Upper lobe of left lung (tissue), 6 donors: Measurements from ENCODE around the gene NDUFS1. TPM values are rescaled to one million over a fixed set of nuclear protein-coding genes. Genes with fewer than 3 reads are reported as not detected.
"Not testable (repeated sequence)": the region's sequence is repeated elsewhere in the genome, so short reads cannot be mapped to it uniquely, and the experiment has no call there.

ENCODE experiments used
- ATAC-seq, 2 donors: fragments of 200-7000 bp; cut with Tn5 transposase; one replicate each; pipeline ENCODE4 v1.9.1; 2022; ENCODE audit warnings: mild to moderate bottlenecking in 2 of 2, moderate library complexity in 2 of 2; ENCODE audit not compliant: low FRiP score in 2 of 2
- DNase-seq, 2 donors: peaks; one replicate each; pipeline ENCODE4 v3.0.0-alpha.2; 2019 to 2020
- H3K27ac ChIP-seq, 4 donors: fragments of 200-600 bp; sonication (generic); one replicate each; pipeline ENCODE4 v1.5.1; 2016 to 2019
- H3K27me3 ChIP-seq, 4 donors: fragments of 200-600 bp; sonication (generic); one replicate each; pipeline ENCODE4 v1.5.1; 2017 to 2019
- H3K36me3 ChIP-seq, 4 donors: fragments of 200-600 bp; sonication (generic); one replicate each; pipeline ENCODE4 v1.5.1; 2016 to 2019
- H3K4me1 ChIP-seq, 4 donors: fragments of 200-600 bp; sonication (generic); one replicate each; pipeline ENCODE4 v1.5.1; 2018 to 2019
- H3K4me3 ChIP-seq, 4 donors: fragments of 200-600 bp; sonication (generic); one replicate each; pipeline ENCODE4 v1.5.1; 2017 to 2019; ENCODE audit warnings: mild to moderate bottlenecking in 2 of 4, moderate library complexity in 1 of 4
- H3K9me3 ChIP-seq, 4 donors: fragments of 200-600 bp; sonication (generic); one replicate each; pipeline ENCODE4 v1.5.1; 2018 to 2019
- EP300 ChIP-seq, 4 donors: sonication (generic); formaldehyde crosslinking; IDR thresholded peaks; one replicate each; pipeline ENCODE4 v1.5.1; 2017; ENCODE audit warnings: antibody characterized with exemption in 4 of 4, control low read depth in 2 of 4
- POLR2A ChIP-seq, 4 donors: fragments of 450-650 bp; IDR thresholded peaks; one replicate each; pipeline ENCODE4 v1.5.1; 2016 to 2017; ENCODE audit warnings: antibody characterized with exemption in 4 of 4, mild to moderate bottlenecking in 2 of 4
- POLR2AphosphoS5 ChIP-seq, 2 donors: sonication (generic); formaldehyde crosslinking; IDR thresholded peaks; one replicate each; pipeline ENCODE4 v1.5.1; 2017; ENCODE audit warnings: antibody characterized with exemption in 2 of 2
- WGBS, 2 donors: methylation state at CpG; one replicate each; pipeline ENCODE4 v1.1.5; 2017 to 2018; 5-methylcytosine and 5-hydroxymethylcytosine counted together
- total RNA-seq, 6 donors: library from RNA; depleted of rRNA in 4 of 6; stranded (reverse); fragments of >200 nt in 4 of 6; gene quantifications; one replicate each; pipeline versions ENCODE4 v1.1.0 to v1.2.1, GENCODE V29; 2016 to 2021
- TF ChIP-seq, protein P1 (sequence below), 6 experiments: fragments of 450-650 bp in 4 of 6; fragments of 200-600 bp in 2 of 6; sonication (generic) in 2 of 6; IDR thresholded peaks; one replicate each; pipeline ENCODE4 v1.5.1; 2016 to 2019; ENCODE audit warnings: antibody characterized with exemption in 6 of 6
- donor health status: DM: no; HTN: no; CAD: no; lungs with moderate emphysema.
- donor health status: DM: no; HTN: yes; CAD: no; lungs with severe emphysema.

The NDUFS1 gene
- total RNA-seq, 6 donors from 2014 or later, result 27.9 to 64.0 (median 55.7) TPM

DNA sequence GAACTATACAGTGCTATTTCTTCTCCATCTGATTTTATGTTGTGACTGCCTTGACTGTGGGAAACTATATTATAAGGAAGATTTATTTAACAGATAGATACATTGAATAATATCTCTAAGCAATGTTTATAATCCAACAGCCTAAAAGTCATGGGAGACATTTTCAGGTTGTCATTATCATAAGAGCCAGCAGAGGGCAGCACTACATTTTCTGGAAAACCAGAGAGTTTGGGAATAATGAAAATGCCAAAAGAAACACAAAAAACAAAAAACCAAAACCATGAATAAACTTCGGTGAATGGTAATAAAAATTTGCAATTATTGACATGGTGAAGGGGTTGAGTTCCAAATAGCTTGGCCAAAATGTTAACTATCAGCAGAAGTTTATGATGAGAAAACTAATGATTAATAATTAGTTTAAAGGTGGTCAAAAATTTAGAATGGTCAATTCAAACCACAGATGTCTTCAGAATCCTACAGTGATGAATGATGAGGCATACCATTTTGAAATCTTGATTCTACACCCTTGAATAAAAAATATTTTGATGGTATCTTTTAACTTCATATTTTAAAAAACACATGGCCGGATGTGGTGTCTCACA, 5.1 kb upstream of the NDUFS1 start:
- ATAC-seq (no peak), DNase-seq (no peak)
- 74% methylated on average over 2 of the region's 2 CpGs for WGBS, 2 donors
- Histone ChIP-seq H3K27me3 (no peaks in the 10 kb centered on the region), H3K4me3 (no peak overlapping the region), H3K9me3 (no peaks in the 10 kb centered on the region), H3K4me1 (peaks cover 7 to 16% (median 13%) of the 10 kb centered on the region in 4 donors), H3K36me3 (peaks cover 17 to 42% (median 23%) of the 10 kb centered on the region in 4 donors), H3K27ac (no peak overlapping the region)
- no peak for TF ChIP-seq EP300 (IDR thresholded peaks at IDR 0.05)
- TF ChIP-seq, protein P1, sequence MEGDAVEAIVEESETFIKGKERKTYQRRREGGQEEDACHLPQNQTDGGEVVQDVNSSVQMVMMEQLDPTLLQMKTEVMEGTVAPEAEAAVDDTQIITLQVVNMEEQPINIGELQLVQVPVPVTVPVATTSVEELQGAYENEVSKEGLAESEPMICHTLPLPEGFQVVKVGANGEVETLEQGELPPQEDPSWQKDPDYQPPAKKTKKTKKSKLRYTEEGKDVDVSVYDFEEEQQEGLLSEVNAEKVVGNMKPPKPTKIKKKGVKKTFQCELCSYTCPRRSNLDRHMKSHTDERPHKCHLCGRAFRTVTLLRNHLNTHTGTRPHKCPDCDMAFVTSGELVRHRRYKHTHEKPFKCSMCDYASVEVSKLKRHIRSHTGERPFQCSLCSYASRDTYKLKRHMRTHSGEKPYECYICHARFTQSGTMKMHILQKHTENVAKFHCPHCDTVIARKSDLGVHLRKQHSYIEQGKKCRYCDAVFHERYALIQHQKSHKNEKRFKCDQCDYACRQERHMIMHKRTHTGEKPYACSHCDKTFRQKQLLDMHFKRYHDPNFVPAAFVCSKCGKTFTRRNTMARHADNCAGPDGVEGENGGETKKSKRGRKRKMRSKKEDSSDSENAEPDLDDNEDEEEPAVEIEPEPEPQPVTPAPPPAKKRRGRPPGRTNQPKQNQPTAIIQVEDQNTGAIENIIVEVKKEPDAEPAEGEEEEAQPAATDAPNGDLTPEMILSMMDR (IDR thresholded peaks at IDR 0.05), result peak; percentile 45 to 79 (median 60)

DNA sequence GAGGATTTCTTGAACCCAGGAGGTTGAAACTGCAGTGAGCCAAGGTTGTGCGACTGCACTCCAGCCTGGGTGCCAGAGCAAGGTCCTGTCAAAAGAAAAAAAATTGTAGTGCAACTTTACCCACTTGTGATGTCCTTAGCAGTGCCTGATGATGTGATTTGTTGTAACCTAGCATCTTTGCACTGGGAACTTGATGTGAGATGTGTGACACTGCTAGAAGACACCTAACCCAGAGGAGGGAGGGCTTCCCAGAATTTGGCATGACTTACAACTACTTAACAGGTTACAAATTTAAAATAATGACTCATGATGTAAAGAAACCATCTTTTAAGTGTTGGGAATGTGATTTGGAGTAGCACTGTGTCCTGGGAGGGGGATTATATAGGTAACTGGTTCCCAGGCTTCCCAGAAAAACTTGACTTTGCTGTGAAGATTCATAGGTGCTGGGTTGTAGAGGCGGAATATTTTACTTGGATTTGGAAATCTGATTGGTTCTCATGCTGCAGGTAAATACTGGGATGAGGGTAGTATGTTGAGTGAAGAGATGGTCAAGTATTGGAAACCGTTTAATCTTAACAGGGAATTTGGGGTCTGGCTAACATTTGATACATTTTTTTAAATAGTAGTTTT, 4.1 kb upstream of the NDUFS1 start:
- DNase-seq (no peak), ATAC-seq (no peak)
- H3K27ac ChIP-seq, result no peak overlapping the region
- WGBS, 2 donors, result 90% methylated on average over 3 of the region's 3 CpGs
- H3K36me3 ChIP-seq, result peaks cover 17 to 42% (median 23%) of the 10 kb centered on the region in 4 donors
- H3K9me3 ChIP-seq, result no peaks in the 10 kb centered on the region
- no peak for TF ChIP-seq POLR2A (IDR thresholded peaks at IDR 0.05)
- TF ChIP-seq, protein P1 (IDR thresholded peaks at IDR 0.05), result no peak
- no peak for TF ChIP-seq EP300 (IDR thresholded peaks at IDR 0.05)
- TF ChIP-seq POLR2AphosphoS5 (IDR thresholded peaks at IDR 0.05), result no peak
- H3K4me3 ChIP-seq, result no peak overlapping the region
- H3K4me1 ChIP-seq, result peaks cover 7 to 19% (median 13%) of the 10 kb centered on the region in 4 donors
- no peaks in the 10 kb centered on the region for H3K27me3 ChIP-seq

DNA sequence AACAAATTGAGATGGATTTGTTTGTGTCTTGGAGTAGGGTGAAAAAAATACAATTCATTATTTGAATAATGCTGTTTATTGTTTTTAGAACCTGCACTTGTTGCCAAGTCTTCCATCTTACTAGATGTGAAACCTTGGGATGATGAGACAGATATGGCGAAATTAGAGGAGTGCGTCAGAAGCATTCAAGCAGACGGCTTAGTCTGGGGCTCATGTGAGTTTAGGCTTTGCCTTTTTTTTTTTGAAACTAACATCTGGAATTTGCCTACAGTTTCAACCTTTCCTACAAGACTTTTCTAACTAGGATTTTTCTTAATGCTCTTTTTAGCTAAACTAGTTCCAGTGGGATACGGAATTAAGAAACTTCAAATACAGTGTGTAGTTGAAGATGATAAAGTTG, 3.2 kb upstream of the NDUFS1 start:
- not testable (repeated sequence) for DNase-seq

DNA sequence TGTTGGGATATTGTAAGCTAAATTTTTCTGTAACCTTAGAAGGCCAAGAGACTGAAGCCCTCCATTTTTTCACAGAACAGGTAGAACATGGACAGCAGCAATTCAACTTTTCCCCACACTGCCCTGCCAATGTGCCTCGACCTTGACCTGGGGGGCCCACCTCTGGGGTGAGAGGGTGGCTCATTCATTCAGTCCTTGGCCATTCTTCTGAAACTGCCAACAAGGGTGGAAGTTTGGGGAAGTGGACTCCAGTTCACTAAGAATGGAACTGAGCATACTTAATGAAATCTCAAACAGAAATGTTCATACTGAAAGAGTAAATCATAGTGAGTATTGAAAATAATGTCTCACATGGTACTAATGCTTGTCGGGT, 1.5 kb upstream of the NDUFS1 start:
- peak overlapping the region in 3 of 4 donors; percentile 68 to 95 (median 84) for H3K4me3 ChIP-seq
- 54 to 66% methylated on average over 2 of the region's 2 CpGs for WGBS, 2 donors

More for the DNA sequence above, 3.2 kb upstream of the NDUFS1 start:
- H3K27me3 ChIP-seq, H3K9me3 ChIP-seq, H3K4me3 ChIP-seq, H3K27ac ChIP-seq, ATAC-seq: not testable (repeated sequence)
- Histone ChIP-seq H3K36me3 (peaks cover 17 to 42% (median 23%) of the 10 kb centered on the region in 4 donors), H3K4me1 (peaks cover 16 to 29% (median 21%) of the 10 kb centered on the region in 4 donors)
- 90% methylated on average over 4 of the region's 4 CpGs for WGBS, 2 donors

DNA sequence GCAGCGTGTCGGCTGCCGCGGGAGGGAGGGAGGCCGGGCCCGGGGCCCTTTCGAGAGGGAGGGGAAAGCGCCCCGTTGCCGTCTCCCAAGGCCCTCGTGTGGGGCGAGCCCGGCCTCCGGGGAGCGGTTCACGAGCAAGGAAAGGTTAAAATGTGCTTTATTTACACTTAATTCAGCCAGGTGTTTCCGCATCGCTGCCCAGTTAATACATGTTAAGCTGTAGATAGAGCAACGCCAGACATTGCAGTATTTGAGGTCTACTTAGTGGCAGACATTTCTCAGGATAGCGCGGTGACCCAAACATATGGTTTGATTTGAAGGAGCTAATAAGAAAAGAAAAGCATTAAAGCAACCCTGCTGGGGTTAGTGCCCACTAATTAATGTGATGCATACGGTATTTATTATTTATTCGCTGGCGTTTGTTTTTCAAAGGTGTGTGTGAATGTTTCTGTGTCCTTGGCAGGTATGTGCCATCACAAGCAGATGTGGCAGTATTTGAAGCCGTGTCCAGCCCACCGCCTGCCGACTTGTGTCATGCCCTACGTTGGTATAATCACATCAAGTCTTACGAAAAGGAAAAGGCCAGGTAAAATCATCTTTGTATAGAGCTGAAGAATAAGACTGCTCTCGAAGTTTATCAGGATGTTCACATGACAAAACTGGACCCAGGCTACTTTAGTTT, 1.0 kb upstream of the NDUFS1 start:
- Histone ChIP-seq H3K36me3 (peaks cover 17 to 47% (median 23%) of the 10 kb centered on the region in 4 donors), H3K4me1 (peaks cover 22 to 34% (median 25%) of the 10 kb centered on the region in 4 donors), H3K27ac (peak overlapping the region; percentile 85 to 95 (median 94)), H3K27me3 (no peaks in the 10 kb centered on the region), H3K9me3 (no peaks in the 10 kb centered on the region), H3K4me3 (peak overlapping the region; percentile 61 to 95 (median 76))
- peak; percentile 62 to 93 for DNase-seq
- peak; percentile 84 to 86 for ATAC-seq
- WGBS, 2 donors, result 5 to 13% methylated on average over 20 to 28 of the region's 30 CpGs
- no peak for TF ChIP-seq EP300 (IDR thresholded peaks at IDR 0.05)
- no peak for TF ChIP-seq POLR2AphosphoS5 (IDR thresholded peaks at IDR 0.05)
- TF ChIP-seq, protein P1 (IDR thresholded peaks at IDR 0.05), result no peak
- no peak for TF ChIP-seq POLR2A (IDR thresholded peaks at IDR 0.05)

More for the DNA sequence above, 1.5 kb upstream of the NDUFS1 start:
- no peak for DNase-seq
- Histone ChIP-seq H3K9me3 (no peaks in the 10 kb centered on the region), H3K27me3 (no peaks in the 10 kb centered on the region), H3K4me1 (peaks cover 22 to 34% (median 25%) of the 10 kb centered on the region in 4 donors), H3K27ac (peak overlapping the region in 3 of 4 donors; percentile 93 to 95 (median 95)), H3K36me3 (peaks cover 17 to 42% (median 23%) of the 10 kb centered on the region in 4 donors)
- no peak for ATAC-seq
- TF ChIP-seq EP300 (IDR thresholded peaks at IDR 0.05), result no peak
- TF ChIP-seq POLR2A (IDR thresholded peaks at IDR 0.05), result no peak
- TF ChIP-seq, protein P1 (IDR thresholded peaks at IDR 0.05), result no peak
- TF ChIP-seq POLR2AphosphoS5 (IDR thresholded peaks at IDR 0.05), result no peak
